ACHN (cell line): Measurements from ENCODE around the gene SYNE4.
"Not testable (repeated sequence)": the region's sequence is repeated elsewhere in the genome, so short reads cannot be mapped to it uniquely, and the experiment has no call there.

Experiments
- DNase-seq: peaks from one replicate; pipeline ENCODE4 v3.0.0-alpha.2; 2015
- in situ Hi-C: cut with HindIII; loops from 2 replicates; pipeline ENCODE4 v1.10.0; 2017; ENCODE audit warnings: low sequenced_read_pairs, low pct_ligation_motif_present, low pct_unique_long_range_greater_than_20kb

The SYNE4 gene

GRCh38 chr19:36008336-36008978, at the start of gene SYNE4:
TSS of gene SYNE4 (minus strand) at chr19:36008813. CDS start at chr19:36008681, 132 bp downstream.
- DNase-seq = no peak
- in situ Hi-C loops = no loop called here

- in situ Hi-C loops = no loop called here
- peak; percentile 87 for DNase-seq
Observed at GRCh38 chr19:36054733-36055686, 46.4 kb upstream of the SYNE4 start, which contains the start of gene WDR62. TSS of gene WDR62 (plus strand) at chr19:36054897. CDS start at chr19:36054972, 75 bp downstream.

- in situ Hi-C loops = no loop called here
- peak; percentile 97 for DNase-seq
Observed at GRCh38 chr19:36054119-36054732, 45.6 kb upstream of the SYNE4 start, which contains the start of gene THAP8. TSS of gene THAP8 (minus strand) at chr19:36054285. CDS start at chr19:36054217, 68 bp downstream.

GRCh38 chr19:36051637-36052036, 43.0 kb upstream of the SYNE4 start:
- in situ Hi-C loops = no loop called here
- no peak for DNase-seq

- in situ Hi-C loops = no loop called here
- DNase-seq = peak; percentile 17
Observed at GRCh38 chr19:36051236-36051635, 42.6 kb upstream of the SYNE4 start.

- DNase-seq = no peak
- in situ Hi-C loops = no loop called here
Observed at GRCh38 chr19:36049080-36049698, 40.6 kb upstream of the SYNE4 start.

GRCh38 chr19:36047835-36048234, 39.2 kb upstream of the SYNE4 start:
- no peak for DNase-seq

GRCh38 chr19:36046443-36047050, 37.9 kb upstream of the SYNE4 start:
- in situ Hi-C loops = no loop called here

More at GRCh38 chr19:36047835-36048234, 39.2 kb upstream of the SYNE4 start:
- in situ Hi-C loops = no loop called here

GRCh38 chr19:36043952-36044351, 35.3 kb upstream of the SYNE4 start:
- in situ Hi-C loops = no loop called here
- DNase-seq = no peak

More at GRCh38 chr19:36046443-36047050, 37.9 kb upstream of the SYNE4 start:
- DNase-seq = no peak

GRCh38 chr19:36041831-36042230, 33.2 kb upstream of the SYNE4 start:
- in situ Hi-C loops = no loop called here

GRCh38 chr19:36041092-36041491, 32.5 kb upstream of the SYNE4 start:
- in situ Hi-C loops, DNase-seq: not testable (repeated sequence)

More at GRCh38 chr19:36041831-36042230, 33.2 kb upstream of the SYNE4 start:
- peak; percentile 42 for DNase-seq

- in situ Hi-C loops = no loop called here
- DNase-seq = no peak
Observed at GRCh38 chr19:36040495-36040894, 31.9 kb upstream of the SYNE4 start.

GRCh38 chr19:36032251-36033104, 23.9 kb upstream of the SYNE4 start, which contains the start of gene CLIP3:
TSS of gene CLIP3 (minus strand) at chr19:36032873. CDS start at chr19:36032357, 516 bp downstream.
- peak; percentile 52 for DNase-seq
- in situ Hi-C loops = no loop called here

- in situ Hi-C loops = no loop called here
- no peak for DNase-seq
Observed at GRCh38 chr19:36031308-36031707, 22.7 kb upstream of the SYNE4 start.

- in situ Hi-C loops = no loop called here
- no peak for DNase-seq
Observed at GRCh38 chr19:36030264-36031148, 21.9 kb upstream of the SYNE4 start.

- no peak for DNase-seq
- in situ Hi-C loops = no loop called here
Observed at GRCh38 chr19:36028313-36029041, 19.9 kb upstream of the SYNE4 start.
